Measurements from ENCODE around the gene SLC6A6. TPM values are rescaled to one million over a fixed set of nuclear protein-coding genes. Genes with fewer than 3 reads are reported as not detected.

Gene SLC6A6
- total and polyA plus RNA-seq, 2 experiments from 2014 or later, result 30.7 to 58.9 TPM

DNA sequence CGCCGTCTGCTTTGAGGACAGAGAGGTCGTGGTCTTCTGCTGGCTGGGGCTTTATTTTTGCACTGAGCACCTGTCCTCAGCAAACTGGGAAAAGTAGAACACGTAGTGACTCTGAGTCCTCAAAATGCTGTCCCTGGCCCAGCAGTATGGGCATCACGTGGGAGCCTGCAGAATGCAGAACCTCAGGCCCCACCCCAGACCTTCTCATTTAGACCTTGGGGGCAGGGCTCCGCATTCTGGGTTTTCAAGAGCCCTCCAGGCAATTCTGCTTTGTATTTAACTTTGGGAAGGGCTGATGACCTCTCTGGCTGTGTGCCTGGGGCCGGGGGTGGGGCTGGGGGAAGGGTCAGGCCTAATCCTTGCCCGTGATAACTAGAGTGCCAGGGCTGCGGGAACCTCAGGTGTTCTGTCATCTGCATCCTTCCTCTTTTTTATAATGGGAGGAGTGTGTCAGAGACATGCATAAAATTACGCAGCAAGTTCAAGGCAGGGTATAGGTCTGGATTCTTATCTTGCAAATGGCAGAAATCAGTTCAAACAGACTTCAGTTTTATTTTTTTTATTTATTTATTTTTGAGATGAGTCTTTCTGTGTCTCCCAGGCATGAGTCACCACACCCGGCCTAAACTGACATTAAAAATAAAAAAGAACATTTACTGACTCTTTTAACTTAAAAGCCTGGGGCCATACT is 11.1 kb downstream of the SLC6A6 start:
- TF ChIP-seq EZH2phosphoT487 (IDR thresholded peaks at IDR 0.05; ENCODE audit: low read depth, severe bottlenecking, unreplicated experiment), result no peak
- TF ChIP-seq, protein P1, sequence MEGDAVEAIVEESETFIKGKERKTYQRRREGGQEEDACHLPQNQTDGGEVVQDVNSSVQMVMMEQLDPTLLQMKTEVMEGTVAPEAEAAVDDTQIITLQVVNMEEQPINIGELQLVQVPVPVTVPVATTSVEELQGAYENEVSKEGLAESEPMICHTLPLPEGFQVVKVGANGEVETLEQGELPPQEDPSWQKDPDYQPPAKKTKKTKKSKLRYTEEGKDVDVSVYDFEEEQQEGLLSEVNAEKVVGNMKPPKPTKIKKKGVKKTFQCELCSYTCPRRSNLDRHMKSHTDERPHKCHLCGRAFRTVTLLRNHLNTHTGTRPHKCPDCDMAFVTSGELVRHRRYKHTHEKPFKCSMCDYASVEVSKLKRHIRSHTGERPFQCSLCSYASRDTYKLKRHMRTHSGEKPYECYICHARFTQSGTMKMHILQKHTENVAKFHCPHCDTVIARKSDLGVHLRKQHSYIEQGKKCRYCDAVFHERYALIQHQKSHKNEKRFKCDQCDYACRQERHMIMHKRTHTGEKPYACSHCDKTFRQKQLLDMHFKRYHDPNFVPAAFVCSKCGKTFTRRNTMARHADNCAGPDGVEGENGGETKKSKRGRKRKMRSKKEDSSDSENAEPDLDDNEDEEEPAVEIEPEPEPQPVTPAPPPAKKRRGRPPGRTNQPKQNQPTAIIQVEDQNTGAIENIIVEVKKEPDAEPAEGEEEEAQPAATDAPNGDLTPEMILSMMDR (IDR thresholded peaks at IDR 0.05; ENCODE audit: poor library complexity), result no peak
- no peak for TF ChIP-seq EZH2 (IDR thresholded peaks at IDR 0.05; ENCODE audit: borderline replicate concordance)
- no peak for DNase-seq (ENCODE audit: low spot score)
- H3K9me2 ChIP-seq (replicated peaks; ENCODE audit: insufficient read depth), result no peaks in the 10 kb centered on the region
- H3K36me3 ChIP-seq (replicated peaks; ENCODE audit: insufficient read depth, low read depth), result no peaks in the 10 kb centered on the region
- peak overlapping the region; percentile 38 for H3K27ac ChIP-seq
- peak overlapping the region; percentile 2 for H3K4me2 ChIP-seq
- 38% methylated on average over 11 of the region's 11 CpGs for WGBS (ENCODE audit: low lambda C conversion rate, missing lambda C conversion rate)
- H3K27me3 ChIP-seq, result no peaks in the 10 kb centered on the region
- peaks cover 79% of the 10 kb centered on the region for H3K79me2 ChIP-seq
- H3K4me1 ChIP-seq (ENCODE audit: insufficient read depth), result peaks cover 17% of the 10 kb centered on the region
- no peaks in the 10 kb centered on the region for H3K9me3 ChIP-seq (ENCODE audit: low read depth)
- no peak overlapping the region for H3K4me3 ChIP-seq
- H4K20me1 ChIP-seq (ENCODE audit: insufficient read depth, poor library complexity, severe bottlenecking), result peaks cover 20% of the 10 kb centered on the region
- H2AFZ ChIP-seq, result no peak overlapping the region

DNA sequence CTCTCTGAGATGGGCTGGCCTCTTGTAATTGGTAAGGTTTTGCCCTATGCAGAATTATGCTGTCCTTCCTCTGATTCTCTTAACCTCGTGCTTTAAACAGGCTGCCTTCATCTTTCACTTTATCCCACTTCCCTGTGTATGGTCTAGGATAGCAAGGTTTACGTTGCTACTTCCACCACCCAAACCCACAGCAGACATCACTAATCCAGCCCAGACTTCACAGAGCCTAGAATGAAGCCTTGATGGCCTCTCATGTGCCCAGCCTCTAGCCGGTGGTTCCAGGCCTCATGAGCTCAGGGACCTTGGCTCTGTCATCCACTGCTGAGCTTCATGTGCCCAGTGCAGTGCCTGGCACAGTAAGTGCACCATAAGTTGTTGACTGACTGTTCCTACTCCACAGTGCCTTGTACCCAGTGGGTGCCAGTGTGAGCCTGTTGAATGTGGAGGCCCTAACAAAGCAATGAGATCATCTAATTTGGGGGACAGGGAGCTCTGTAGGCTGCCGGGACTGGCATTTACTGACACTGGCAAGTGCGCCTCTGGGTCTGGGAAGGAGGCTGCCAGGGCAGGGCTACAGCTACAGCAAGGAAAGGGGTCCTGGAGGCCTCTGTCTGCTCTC is 12.5 kb downstream of the SLC6A6 start:
- Histone ChIP-seq H3K27me3 (no peaks in the 10 kb centered on the region), H3K4me2 (no peak overlapping the region), H3K9me3 (ENCODE audit: low read depth) (no peaks in the 10 kb centered on the region), H3K79me2 (peaks cover 71% of the 10 kb centered on the region), H3K27ac (no peak overlapping the region), H4K20me1 (ENCODE audit: insufficient read depth, poor library complexity, severe bottlenecking) (peaks cover 13% of the 10 kb centered on the region), H2AFZ (no peak overlapping the region), H3K9me2 (replicated peaks; ENCODE audit: insufficient read depth) (no peaks in the 10 kb centered on the region), H3K4me3 (no peak overlapping the region), H3K36me3 (replicated peaks; ENCODE audit: insufficient read depth, low read depth) (no peaks in the 10 kb centered on the region), H3K4me1 (ENCODE audit: insufficient read depth) (peaks cover 31% of the 10 kb centered on the region)
- TF ChIP-seq, protein P1 (IDR thresholded peaks at IDR 0.05; ENCODE audit: poor library complexity), result no peak
- TF ChIP-seq EZH2phosphoT487 (IDR thresholded peaks at IDR 0.05; ENCODE audit: low read depth, severe bottlenecking, unreplicated experiment) (no peak), EZH2 (IDR thresholded peaks at IDR 0.05; ENCODE audit: borderline replicate concordance) (no peak)
- WGBS (ENCODE audit: low lambda C conversion rate, missing lambda C conversion rate), result 92% methylated on average over 5 of the region's 5 CpGs
- no peak for DNase-seq (ENCODE audit: low spot score)

DNA sequence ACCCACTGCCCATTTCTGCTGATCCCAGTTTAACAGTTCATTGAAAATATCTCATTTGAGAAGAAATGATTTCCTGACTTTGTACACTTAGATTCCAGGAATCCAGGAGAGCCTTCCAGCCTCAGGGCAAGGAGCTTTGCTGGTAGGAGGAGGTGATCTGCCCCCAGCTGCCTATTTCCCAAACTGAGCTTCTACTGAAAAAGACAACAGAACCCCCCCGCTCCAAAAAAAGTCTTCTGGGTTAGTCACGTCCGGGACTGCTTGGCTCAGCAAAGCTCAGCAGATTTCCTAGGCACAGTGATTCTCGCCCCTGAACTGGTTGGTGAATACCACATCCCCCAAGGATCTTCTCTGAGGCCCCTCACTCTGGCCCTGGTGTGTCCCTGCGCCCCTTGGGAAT is 13.1 kb downstream of the SLC6A6 start:
- TF ChIP-seq EZH2phosphoT487 (IDR thresholded peaks at IDR 0.05; ENCODE audit: low read depth, severe bottlenecking, unreplicated experiment) (no peak), EZH2 (IDR thresholded peaks at IDR 0.05; ENCODE audit: borderline replicate concordance) (no peak)
- TF ChIP-seq, protein P1 (IDR thresholded peaks at IDR 0.05; ENCODE audit: poor library complexity), result no peak
- Histone ChIP-seq H3K4me3 (no peak overlapping the region), H4K20me1 (ENCODE audit: insufficient read depth, poor library complexity, severe bottlenecking) (peaks cover 10% of the 10 kb centered on the region), H3K9me2 (replicated peaks; ENCODE audit: insufficient read depth) (no peaks in the 10 kb centered on the region), H3K9me3 (ENCODE audit: low read depth) (no peaks in the 10 kb centered on the region), H3K79me2 (peaks cover 69% of the 10 kb centered on the region), H3K36me3 (replicated peaks; ENCODE audit: insufficient read depth, low read depth) (no peaks in the 10 kb centered on the region), H3K4me1 (ENCODE audit: insufficient read depth) (peaks cover 32% of the 10 kb centered on the region), H3K4me2 (no peak overlapping the region), H3K27me3 (no peaks in the 10 kb centered on the region), H2AFZ (no peak overlapping the region), H3K27ac (no peak overlapping the region)
- 91% methylated on average over 5 of the region's 5 CpGs for WGBS (ENCODE audit: low lambda C conversion rate, missing lambda C conversion rate)
- no peak for DNase-seq (ENCODE audit: low spot score)

Measured in hepatocyte (in vitro differentiated cells).